Fibroblast of skin of right quadriceps (primary cell): ENCODE data around the gene ZNF205.
"Not testable (repeated sequence)": the region's sequence is repeated elsewhere in the genome, so short reads cannot be mapped to it uniquely, and the experiment has no call there.

Experiments
- DNase-seq: peaks from one replicate; pipeline ENCODE4 v3.0.0-alpha.2; 2013

ZNF205 gene

DNA sequence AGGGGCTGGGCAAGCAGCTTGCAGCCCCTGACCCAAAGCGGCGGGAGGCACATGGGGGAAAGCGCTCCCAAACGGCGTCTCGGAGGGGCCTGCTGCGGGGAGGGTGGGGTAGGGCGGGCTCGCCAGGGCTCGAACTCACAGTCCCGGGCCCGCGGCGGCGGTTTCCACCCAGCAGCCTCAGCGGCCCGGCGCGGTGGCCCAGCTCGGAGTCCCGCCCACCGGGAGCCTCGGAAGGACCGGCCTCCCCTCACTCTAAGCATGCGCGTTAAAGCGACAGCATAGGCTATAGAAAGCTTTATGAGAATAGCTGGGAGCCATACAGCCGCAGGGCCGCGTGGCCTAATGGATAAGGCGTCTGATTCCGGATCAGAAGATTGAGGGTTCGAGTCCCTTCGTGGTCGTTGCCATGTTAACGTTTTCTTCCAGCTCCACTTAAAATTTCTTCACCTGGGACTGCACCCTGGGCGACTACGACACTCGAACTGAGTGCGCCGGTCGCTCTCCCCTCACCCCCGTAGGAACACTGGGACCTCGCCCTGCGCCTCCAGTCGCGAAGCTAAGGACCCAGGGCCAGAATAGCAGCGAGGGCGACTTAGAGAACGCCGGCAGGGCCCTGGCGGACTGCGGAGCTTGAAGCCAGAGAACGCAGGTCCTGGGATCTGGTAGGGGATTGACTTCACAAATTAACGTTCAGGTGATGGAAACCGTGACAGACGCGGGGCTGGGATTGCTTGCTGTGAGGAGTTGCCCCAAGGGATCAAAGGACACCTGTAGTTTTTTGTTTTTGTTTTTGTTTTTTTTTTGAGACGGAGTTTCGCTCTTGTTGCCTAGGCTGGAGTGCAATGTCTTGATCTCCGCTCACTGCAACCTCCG, 38.2 kb downstream of the ZNF205 start:
- peak; percentile 97 for DNase-seq

GRCh38 chr16:3152027-3152276, 39.6 kb downstream of the ZNF205 start:
- no peak for DNase-seq

DNA sequence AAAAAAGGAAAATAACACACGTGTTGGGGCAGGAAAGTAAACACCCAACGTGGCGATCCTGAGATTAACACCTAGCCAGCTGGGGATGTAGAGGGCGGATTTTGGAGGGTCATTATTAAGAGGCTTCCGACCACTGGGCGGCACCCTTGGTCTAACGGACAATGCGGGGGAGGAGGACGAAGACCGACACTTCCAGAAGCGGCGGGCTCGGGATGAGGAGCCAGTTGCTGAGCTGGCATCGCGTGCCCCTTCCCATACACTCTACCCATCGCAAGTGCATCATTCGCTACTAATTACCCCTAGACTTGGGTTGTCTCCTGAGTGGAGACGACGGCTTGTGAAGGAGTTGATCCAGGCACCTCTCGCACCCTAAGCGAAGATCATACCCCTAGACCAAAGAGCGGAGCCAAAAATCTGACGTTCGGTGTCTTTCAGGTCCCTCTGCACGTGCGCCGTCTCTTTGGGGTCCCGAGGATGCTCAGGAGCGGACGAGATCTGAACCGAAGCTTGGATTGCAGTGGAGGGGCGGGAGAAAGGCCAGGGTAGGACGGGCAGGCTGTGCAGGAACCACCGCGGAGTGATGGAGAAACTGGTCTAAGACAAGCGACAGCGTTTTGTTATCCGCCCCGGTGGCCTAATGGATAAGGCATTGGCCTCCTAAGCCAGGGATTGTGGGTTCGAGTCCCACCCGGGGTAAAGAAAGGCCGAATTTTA, 40.0 kb downstream of the ZNF205 start:
- peak; percentile 93 for DNase-seq

- DNase-seq = no peak
Observed at GRCh38 chr16:3152991-3153368, 40.6 kb downstream of the ZNF205 start.

- no peak for DNase-seq
Observed at GRCh38 chr16:3155181-3155580, 42.8 kb downstream of the ZNF205 start.

GRCh38 chr16:3155972-3156371, 43.6 kb downstream of the ZNF205 start:
- no peak for DNase-seq

- DNase-seq = peak; percentile 96
Observed at GRCh38 chr16:3157229-3158025, 45.0 kb downstream of the ZNF205 start.

DNA sequence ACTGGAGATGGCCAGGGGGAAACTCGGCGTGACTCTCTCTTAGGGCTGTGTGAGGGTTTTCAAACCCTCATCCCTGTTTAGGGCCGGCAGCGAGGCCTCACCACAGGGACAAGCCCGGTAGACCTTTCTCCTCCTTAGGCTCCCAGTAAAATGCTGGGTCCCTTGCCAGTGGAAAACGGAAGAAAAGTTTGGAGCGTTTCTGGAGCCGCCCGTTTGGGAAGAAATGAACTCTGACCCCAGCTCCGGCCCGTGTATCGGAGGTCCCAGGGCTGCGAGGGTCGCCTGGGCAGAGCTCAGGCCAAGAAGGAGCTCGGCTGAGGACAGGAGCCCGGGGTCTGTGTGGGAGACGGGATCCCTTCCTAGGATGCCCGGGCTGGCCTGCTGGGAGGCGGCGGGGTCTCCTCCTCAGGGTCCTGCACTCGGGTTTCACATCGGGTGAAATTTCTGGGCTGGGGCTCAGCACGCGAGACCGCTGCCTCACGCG, 45.7 kb downstream of the ZNF205 start:
- DNase-seq = no peak

GRCh38 chr16:3158510-3159314, 46.3 kb downstream of the ZNF205 start:
- DNase-seq = peak; percentile 87

- DNase-seq = no peak
Observed at GRCh38 chr16:3161235-3162018, 49.0 kb downstream of the ZNF205 start.

- DNase-seq = no peak
Observed at GRCh38 chr16:3164121-3164991, 52.0 kb downstream of the ZNF205 start.

GRCh38 chr16:3165111-3165822, 52.9 kb downstream of the ZNF205 start:
- DNase-seq = no peak

DNA sequence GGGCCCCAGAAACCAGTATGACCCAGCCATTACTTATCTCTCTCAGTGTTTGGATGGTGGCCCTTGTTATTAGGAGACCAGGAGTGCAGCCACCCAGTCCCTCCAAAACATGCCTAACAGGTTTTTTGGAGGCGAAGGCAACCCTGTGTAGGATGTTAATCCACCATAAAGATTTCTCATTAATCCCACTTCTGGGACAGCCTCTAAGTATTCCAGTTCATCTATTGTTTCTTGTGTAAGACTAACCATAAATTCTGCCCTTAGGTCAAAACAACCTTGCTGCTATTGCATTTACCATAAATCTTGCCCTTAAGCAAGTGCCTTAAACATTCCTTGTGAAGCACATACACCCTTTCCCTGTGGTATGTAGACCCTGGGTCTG, 54.1 kb downstream of the ZNF205 start:
- DNase-seq = no peak

DNA sequence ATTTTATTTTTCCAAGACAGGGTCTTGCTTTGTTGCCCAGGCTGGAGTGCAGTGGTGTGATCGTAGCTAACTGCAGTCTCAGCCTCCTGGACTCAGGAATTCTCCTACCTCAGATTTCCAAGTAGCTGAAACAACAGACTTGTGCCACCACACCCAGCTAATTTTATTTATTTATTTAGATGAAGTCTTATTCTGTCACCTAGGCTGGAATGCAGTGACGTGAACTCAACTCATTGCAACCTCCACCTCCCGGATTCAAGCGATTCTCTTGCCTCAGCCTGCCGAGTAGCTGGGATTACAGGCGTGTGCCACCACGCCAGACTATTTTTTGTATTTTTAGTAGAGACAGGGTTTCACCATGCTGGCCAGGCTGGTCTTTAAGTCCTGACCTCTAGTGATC, 56.3 kb downstream of the ZNF205 start:
- not testable (repeated sequence) for DNase-seq
